HK-2 (cell line): ENCODE results near the gene CZIB.

Experiments used
- DNase-seq: peaks from one replicate; pipeline ENCODE4 v3.0.0-alpha.2; 2018; ENCODE audit not compliant: unreplicated experiment

CZIB gene

DNA sequence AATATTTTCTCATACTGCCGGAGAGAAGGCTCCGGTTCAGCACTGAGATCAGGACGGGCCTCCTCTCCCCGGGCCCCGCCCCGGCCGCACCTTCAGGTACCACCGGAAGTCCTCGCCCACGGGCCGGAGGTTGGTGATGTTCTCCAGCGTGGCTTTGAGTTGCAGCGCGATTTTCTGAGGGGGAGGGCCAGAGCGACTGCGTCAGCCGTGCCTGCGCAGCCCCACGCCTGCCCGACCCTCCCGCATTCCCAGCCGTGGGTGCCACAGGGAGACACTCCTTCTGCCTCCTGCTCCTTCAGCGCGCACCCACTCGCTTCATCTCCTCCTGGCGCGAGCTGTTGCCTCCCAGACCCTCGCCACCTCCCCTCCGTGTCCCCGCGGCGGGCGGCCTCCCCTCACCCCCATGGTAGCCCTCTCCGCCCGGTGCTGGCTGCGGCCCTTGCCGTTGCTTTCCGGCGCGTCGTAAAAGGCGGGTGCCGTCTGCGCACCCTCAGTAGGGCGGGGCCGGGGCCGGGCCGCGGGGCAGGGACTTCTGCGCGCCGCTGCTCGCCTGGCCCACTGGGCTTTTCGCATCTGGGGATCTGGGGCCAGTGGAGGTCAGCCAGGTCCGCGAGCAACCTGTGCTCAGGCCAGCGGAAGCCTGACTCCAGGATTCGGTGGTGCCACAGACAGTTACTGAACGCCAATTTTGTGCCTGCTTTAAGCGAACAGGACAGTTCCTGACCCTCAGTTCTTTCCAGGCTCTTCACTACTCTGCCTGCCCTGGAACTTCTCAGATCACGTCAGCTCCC, at the start of gene CZIB:
CZIB (minus strand) TSS at position 464 of the 791 bp plus-strand sequence; CDS start at position 405, 59 bp downstream.
- DNase-seq: peak; percentile 93

DNA sequence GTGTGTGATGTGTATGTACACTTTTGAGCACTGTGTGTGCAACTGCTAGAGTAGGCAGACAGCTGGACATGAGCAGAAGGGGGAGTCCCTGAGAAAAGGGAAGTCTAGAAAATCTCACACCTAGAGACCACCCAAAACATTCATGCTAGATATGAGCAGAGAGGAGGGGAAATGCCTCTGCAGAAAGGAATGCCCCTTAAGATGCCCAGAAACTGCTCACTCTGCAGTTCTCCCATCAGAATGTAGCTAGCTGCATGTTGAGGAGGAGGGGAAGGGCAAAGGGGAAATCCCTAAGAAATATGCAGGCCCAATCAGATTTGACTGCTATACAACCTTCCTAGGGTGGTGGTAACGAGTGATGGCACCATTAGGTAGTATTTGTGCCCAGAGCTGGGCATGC, 49.7 kb upstream of the CZIB start:
- no peak for DNase-seq

DNA sequence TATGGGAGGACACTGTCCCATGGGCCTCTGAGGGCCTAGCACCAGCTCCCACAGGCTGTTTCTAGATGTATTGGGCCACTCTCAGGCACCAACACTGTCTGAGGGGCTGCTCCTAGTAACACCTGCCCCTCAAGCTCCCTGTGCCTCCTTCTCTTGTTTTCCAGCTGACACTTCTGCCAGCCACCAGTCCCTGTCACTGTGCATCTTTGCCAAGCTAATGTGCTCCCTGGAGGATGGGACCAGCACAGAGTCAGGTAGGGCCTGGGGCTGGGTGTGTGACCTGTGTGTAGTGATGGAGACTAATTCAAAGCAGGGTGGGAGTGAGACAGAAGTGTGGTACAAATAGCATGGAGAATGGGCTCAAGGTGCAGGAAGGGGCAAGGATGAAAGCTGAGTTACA, 47.3 kb upstream of the CZIB start:
- DNase-seq: no peak

DNA sequence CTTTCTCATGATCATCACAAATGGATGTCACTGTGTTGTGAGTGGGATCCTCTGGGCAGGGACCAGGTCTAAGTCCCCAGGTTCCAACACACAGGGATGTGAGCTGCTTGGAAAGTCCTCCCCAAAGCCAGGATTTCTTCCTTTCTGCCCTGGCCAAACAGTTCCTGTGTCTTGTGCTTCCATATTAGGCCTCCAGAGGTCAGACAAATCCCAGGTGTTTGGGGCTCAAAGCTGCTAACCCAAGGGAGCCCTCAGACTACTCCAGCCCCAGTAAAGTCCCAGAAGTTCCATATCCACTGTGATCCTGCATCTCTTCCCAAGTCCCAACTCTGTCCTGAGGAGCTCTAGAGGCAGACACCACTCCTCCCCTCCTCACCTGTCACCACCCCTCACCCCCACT, 45.6 kb upstream of the CZIB start:
- no peak for DNase-seq

DNA sequence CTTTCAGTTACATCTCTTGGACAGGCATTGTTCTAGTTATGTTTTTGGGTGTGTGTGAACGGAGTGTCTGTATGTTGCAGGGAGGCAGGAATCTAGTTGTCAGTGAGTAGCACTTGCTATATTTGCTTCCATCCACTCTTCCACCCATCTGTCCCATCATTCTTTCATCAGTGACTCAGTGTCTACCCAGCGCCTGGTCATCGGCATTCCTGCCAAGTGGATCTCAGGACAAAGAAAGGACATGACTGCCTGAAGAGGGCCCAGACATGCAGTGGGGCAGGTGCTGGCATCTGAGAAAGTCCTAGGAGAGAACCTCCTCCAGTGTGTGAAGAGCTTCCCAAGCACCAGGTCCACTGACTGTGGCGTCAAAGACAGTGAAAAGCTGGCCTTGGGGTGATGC, 45.1 kb upstream of the CZIB start:
- no peak for DNase-seq

DNA sequence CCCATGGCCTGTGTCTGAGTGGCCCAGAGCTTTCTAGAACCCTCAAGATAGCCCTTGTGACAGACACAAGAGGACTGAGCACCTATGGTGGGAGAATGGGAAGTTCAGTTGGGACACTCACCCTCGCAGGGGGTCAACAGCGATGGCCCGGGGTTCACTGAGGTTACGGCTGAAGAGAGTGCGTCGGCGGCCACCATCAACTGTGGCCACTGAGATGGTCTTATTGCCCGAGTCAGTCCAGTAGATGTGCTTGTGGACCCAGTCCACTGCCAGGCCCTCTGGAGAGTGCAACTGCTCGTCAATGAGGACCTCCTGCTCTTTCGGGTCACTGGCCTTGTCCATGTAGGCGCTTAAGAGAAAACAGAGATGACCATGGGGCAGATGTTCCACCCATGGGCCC, 43.6 kb upstream of the CZIB start:
- DNase-seq: no peak

DNA sequence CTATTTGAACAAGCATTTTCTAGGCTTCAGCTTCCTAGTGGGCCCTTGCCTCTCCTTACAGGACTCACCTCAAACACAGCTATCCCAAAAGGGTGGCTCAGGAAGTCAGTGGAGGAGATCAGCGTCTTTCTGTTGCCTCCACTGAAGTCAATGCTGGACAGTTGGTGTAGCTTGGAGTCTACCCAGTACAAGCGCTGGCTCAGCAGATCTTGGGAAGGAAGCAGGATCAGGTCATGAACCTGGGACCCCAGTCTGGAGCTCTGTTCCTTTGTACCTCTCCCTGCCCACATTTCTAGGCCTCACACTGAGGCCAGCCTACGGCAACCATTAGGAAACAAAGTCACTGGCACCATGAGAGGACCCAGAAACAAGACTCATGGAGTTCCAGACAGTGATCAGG, 41.6 kb upstream of the CZIB start:
- no peak for DNase-seq

DNA sequence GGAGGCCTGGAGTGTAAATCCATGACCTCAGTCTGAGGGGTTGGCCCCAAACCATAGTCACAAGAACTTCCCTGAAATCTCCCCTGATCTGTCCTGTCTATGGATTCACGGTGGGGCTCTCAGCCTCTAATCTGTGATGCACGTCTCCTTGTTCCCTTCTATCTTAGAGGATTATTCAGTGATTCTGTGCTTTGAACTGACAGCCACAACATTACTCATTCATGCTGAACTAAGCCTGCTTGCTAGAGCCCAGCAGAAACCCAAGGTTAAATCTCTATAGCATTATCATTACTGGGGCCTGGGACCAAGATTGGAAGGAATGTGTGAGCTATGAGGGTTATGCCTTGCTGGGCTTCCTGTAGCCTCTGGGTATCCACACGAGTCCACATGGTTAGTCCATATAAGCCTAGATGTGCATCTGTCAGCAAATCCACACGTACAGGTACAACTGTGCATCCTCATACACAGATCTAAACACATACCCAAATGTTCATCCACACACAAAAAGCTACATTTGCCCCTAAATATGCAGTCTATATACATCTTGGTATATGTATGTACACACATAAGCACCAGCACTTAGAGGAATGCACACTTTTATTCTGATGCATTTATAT, 40.3 kb upstream of the CZIB start:
- no peak for DNase-seq

DNA sequence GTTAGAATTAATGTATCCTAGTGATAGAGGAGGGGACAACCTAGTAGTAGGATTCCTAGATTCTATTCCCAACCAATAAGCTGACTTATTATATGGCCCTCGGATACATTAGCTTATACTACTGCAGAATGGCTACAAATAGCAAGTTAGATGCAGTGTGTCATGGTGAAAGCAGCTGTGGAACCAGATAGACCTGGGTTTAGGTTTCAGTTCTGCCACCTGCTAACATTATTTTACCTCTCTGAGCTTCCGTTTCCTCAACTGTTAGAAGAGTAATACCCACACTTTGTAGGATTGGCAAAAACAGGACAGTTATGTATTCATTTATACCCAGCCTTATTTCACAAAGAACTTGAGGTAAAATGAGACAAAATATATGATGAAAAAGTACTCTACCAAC, 39.5 kb upstream of the CZIB start:
- DNase-seq: no peak

DNA sequence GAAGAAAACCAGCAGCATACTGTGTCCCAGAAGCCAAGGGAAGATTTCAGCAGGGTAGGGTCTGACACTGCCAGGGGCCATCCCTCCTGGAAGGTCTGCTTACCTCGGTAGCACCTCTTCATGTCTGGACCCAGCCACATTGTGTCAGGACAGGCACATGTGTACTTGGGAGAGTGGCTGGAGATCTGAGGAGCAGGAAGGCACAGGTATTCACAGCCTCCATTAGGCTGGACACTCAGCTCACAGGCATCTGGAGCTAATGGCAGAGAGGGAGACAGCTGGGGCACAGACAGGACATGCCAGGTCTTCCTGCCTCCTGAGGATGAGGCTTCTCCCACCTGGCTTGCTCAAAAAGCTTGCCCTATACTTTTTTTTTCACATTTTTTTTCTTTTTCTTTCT, 37.8 kb upstream of the CZIB start:
- no peak for DNase-seq

DNA sequence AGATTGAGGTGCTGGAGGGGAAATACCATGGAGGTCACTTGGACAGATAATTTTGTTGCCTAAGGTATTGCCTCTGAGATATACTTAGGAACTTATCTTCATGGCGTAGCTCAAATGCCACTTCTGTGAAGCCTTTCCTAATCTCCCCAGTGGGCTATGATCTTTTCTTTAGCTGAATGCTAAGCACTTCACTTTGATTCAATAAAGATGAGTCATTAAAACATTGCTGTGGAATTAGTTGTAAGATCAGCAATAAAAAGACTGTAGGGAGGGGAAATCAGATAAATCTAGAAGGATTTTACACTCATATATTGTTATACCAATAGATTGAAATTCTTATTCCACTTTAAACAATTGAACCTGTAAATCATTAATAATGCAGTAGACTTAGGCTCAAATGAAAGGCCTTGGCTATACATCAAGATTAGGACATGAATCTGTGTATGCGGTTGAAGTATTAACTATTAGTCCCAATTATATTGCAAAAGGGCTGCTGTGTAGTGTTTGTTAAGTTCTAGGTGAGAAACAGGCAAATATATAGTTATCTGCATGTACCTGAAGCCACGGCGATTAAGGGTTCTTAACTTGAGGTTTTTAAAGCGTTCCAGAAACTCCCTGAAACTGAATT, 37.1 kb upstream of the CZIB start:
- DNase-seq: no peak

DNA sequence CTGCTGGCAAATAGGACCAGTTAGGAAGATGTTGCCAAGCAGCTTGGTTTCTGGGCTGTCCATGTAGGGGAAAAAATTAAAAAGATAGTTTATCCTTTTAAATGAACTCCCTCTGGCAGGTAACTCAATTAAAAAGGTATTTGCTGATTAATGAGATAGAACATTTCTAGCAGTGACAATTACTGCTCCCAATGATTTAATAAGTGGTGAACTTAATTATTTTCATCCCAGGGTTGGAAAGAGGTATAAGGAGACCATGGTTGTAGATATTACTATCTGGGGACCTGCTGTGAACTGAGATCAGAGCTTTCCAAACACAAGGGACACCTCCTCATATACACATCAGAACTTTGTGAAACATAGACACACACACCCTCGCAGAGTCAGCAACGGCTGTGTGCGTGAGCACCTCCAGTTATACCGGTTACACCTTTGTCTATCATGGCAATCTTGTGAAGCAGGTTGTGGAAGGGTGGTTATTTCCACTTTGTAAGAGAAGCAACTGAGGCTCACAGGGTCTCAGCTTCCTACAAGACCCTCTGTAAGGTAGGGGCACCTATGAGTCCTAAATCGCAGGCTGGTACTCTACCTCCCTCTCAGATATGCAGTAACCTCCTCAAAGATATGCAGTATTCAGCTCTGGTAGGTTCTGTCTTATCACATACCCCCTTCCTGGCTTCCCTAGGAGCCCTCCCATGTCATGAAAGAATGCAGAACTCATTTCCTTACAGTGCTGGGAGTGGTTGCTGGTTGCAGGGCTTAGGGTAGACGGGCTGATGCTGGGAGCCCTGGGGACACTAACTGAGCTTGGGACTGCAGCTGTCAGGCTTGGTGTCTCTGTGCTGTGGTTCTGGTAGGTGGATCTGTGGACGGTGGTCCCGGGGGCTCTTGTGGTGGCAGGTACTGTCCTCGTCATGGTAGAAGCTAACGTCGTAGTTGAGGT, 36.3 kb upstream of the CZIB start:
- no peak for DNase-seq

DNA sequence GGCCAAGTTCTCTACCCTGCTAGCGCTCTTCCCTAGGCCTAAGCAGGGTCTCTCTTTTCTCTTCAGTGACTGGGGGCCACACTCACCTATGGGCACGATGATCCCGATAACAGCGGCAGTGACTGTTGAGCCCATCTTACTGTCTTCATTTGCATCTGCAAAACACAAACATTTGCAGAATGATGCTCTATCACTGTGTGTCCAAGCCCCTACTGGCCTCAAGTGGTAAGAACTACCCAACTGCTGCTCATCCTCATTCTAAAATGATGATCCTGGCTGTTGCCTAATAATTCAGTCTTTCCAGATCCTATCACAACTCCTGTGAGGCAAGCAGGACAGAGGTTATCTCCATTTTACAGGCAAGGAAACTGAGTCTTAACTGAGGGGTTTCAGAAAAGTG, 34.6 kb upstream of the CZIB start:
- no peak for DNase-seq

DNA sequence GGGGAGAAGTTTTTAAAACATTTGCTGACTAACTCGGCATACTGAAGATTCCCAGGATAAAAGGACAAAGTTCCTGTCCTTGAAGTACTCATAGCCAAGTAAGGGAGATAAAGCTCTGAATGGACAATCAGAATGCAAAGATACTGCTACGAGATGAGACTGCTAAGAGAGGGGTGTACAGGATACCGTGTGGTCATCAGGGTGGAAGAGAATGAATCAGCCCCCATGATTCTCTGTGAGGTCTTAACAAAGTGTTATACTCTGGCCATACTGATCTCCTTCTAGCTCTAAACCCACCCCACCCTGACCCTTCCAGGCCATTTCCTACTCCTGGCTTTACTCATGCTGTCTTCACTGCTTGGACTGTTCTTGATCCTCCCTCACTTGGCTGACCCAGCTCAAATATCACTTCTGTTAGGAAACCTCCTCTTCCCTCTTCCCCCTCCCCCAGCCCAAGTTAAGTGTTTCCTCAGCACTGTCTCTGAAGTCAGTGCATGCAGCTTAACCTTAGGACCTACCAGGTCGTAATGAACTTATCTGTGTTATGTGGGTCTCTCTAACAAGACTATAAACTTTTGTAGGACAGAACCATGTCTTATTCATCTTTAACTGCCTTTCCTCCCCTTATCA, 33.7 kb upstream of the CZIB start:
- no peak for DNase-seq

DNA sequence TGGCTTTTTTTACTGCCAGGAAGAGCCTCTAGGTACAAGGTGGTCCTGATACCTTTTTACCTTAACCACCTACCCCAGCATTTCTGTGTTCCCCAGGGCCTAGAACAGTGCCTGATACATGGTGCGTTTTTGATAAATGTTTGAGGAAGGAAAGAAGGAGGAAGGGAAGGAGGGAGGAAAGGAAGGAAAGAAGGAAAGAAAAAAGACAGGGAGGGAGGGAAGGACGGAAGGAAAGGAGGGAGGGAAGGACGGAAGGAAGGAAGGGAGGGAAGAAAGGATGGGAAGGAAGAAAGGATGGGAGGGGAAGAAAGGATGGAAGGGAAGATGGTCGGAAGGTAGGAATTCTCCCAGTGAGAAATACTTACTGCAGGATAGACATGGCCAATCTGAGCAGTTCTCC, 29.9 kb upstream of the CZIB start:
- no peak for DNase-seq

DNA sequence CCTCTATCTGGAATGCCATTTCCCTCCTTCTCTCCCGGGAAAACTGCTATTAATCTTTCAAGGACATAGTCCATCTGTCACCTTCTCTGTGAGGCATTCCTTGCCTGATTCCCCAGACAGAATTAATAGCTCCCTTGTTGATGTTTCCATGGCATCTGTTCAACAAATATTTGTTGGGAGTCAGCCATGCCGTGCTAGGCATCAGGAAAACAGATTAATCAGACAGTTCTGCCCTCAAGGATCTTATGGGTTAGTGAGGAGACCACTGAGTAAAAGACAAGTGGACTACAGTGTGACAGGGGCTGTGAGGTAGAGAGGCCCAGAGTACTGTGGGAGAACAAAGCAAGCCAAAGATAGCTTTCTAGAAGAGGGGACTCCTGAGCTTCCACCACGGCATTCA, 29.3 kb upstream of the CZIB start:
- DNase-seq: no peak

DNA sequence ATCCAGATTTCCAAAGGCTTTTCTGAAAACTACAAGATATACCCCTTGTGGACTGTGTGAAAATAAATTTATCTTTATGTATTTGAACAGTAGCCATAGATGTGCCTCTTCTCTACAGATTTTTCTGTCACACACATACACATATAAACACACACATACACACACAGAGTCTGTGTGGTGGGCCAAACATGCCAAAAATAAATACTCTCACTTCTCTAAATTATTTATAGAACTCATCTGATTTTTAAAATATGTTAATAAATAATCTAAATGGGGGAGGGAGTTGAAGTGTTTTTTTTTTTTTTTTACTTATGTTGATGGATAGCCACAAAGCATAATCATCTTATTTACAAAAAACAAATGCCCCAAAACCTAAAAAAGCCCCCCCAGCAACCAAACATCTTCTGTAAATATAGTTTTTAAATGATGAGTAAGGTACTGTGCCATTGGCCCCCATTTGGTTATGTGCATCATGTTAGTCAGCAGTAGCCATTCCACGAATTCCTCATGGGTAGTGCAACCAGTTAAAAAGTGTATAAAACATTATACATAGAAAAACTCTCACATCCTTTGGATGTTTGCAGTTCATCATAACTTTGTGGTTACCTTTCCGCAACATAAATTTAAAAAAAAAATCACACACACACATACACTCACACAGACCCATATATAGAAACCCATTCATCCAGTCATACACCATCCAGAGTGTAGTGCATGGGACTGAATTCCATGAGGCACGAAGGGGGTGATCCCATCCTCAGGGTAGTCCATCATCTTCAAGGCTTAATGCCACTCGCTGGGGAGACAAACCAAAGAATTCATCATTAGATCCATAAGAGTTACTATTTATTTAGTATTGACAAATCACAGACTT, 26.1 kb upstream of the CZIB start:
- no peak for DNase-seq

DNA sequence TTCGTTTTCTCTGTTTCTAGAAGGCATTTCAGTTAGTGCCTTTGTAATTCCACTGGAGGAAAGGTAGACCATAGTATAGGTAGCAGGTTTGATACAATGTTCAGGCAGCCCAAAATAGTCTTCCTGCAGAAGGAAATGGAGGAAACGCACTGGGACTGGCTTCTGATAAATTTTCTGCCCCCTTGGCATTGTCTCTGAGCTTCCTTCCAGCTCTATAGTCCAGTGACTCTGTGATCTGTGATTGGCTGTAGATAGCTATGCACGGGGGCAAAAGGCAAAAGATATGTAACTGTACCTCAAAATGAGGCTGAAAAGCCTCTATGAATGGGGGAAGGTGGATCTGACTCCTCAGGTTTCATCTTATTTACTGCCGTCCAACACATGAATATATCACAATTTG, 23.7 kb upstream of the CZIB start:
- no peak for DNase-seq

DNA sequence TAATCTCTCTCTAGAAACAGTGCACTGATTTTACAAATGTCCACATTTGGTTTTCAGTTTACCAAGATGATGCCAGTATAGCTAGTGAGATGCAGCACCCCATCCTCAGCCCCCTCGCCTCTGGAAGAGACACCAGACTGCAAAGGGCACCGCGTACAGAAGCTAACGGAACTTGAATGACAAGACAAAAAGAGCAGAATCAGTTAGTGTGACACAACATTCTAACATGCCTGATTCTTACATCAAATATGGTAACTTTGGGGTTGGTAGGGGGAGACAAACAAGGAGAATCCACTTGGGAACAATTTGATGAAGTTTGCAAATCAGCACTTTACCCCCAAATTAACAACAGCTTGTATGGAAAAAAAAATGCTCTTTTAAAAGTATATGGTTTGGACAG, 21.9 kb upstream of the CZIB start:
- no peak for DNase-seq

DNA sequence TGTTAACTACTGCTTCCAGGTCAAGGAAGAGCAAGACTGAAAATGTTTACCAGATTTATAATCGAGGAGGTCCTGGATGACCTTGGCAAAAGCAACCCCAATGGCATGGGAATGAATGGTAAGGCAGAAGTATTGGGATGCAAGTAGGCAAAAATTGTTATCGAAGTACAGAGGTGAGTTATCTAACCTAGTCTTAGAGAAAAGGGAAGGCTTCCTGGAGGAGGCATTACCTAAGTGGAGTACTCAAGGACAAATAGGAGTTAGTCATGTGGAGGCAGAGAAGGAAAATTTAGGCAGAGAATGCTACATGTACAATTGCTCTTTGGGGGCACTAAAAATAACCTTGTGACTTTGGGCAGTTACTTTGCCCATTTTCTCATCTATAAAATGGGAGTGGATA, 21.4 kb upstream of the CZIB start:
- no peak for DNase-seq
